Neural progenitor cell (in vitro differentiated cells): ENCODE results near the gene HPSE2. TPM values are rescaled to one million over a fixed set of nuclear protein-coding genes. Genes with fewer than 3 reads are reported as not detected.

Source experiments
- DNase-seq: peaks from one replicate; pipeline ENCODE4 v3.0.0-alpha.2; 2016; ENCODE audit warnings: low spot score
- H2AFZ ChIP-seq: fragments of 200-600 bp; sonication (generic); replicated peaks from 2 replicates; pipeline ENCODE4 v1.6.1; 2016; ENCODE audit warnings: antibody characterized with exemption
- H3F3A ChIP-seq: fragments of 200-600 bp; sonication (generic); 2 replicates; pipeline ENCODE4 v1.6.1; 2016; ENCODE audit warnings: antibody characterized with exemption, low read depth
- H3K27ac ChIP-seq: fragments of 200-600 bp; sonication (generic); 2 replicates; pipeline ENCODE4 v1.5.1; 2016; ENCODE audit warnings: mild to moderate bottlenecking
- H3K27me3 ChIP-seq: fragments of 200-600 bp; sonication (generic); 2 replicates; pipeline ENCODE4 v1.6.1; 2016; ENCODE audit warnings: mild to moderate bottlenecking, moderate library complexity
- H3K36me3 ChIP-seq: fragments of 200-600 bp; sonication (generic); 2 replicates; pipeline ENCODE4 v1.5.1; 2016
- H3K4me1 ChIP-seq: fragments of 200-600 bp; sonication (generic); 2 replicates; pipeline ENCODE4 v1.6.1; 2016; ENCODE audit warnings: mixed run types
- H3K4me2 ChIP-seq: fragments of 200-600 bp; sonication (generic); 2 replicates; pipeline ENCODE4 v1.6.1; 2016
- H3K4me3 ChIP-seq: fragments of 200-600 bp; sonication (generic); 2 replicates; pipeline ENCODE4 v1.5.1; 2016
- H3K79me2 ChIP-seq: fragments of 200-600 bp; sonication (generic); 2 replicates; pipeline ENCODE4 v1.6.1; 2016; ENCODE audit warnings: low read depth
- H3K9ac ChIP-seq: fragments of 200-600 bp; sonication (generic); 2 replicates; pipeline ENCODE4 v1.6.1; 2016
- H3K9me3 ChIP-seq: fragments of 200-600 bp; sonication (generic); 2 replicates; pipeline ENCODE4 v1.5.1; 2016; ENCODE audit warnings: low read depth
- H4K20me1 ChIP-seq: fragments of 200-600 bp; sonication (generic); 2 replicates; pipeline ENCODE4 v1.6.1; 2016; ENCODE audit warnings: low read depth
- H3K27ac Mint-ChIP-seq: 3 replicates; pipeline ENCODE4 v1.8.0; 2021; ENCODE audit warnings: mixed read lengths
- H3K27me3 Mint-ChIP-seq: 2 replicates; pipeline ENCODE4 v1.8.0; 2022; ENCODE audit warnings: low read depth, mild to moderate bottlenecking, inconsistent platforms, moderate library complexity, mixed read lengths; ENCODE audit not compliant: insufficient read depth
- H3K36me3 Mint-ChIP-seq: 3 replicates; pipeline ENCODE4 v1.8.0; 2021; ENCODE audit warnings: mixed read lengths
- H3K4me1 Mint-ChIP-seq: 3 replicates; pipeline ENCODE4 v1.8.0; 2021; ENCODE audit warnings: mixed read lengths
- H3K4me3 Mint-ChIP-seq: 3 replicates; pipeline ENCODE4 v1.8.0; 2021; ENCODE audit warnings: mild to moderate bottlenecking, moderate library complexity, mixed read lengths
- H3K9me3 Mint-ChIP-seq: 3 replicates; pipeline ENCODE4 v1.8.0; 2020; ENCODE audit warnings: mixed read lengths
- EZH2 ChIP-seq: fragments of 200-600 bp; sonication (generic); IDR thresholded peaks from 2 replicates; pipeline ENCODE4 v1.6.1; 2017; ENCODE audit warnings: antibody characterized with exemption, mild to moderate bottlenecking, moderate library complexity
- EZH2phosphoT487 ChIP-seq: fragments of 200-600 bp; sonication (generic); IDR thresholded peaks from 2 replicates; pipeline ENCODE4 v1.6.1; 2017; ENCODE audit warnings: antibody characterized with exemption
- total RNA-seq: library from RNA; depleted of rRNA; stranded (reverse); fragments of >200 nt; gene quantifications from 2 replicates; pipeline ENCODE4 v1.2.3, GENCODE V29; 2015; ENCODE audit warnings: low replicate concordance
- TF ChIP-seq, protein P1 (sequence below): fragments of 200-600 bp; sonication (generic); IDR thresholded peaks from 2 replicates; pipeline ENCODE4 v1.5.1; 2017; ENCODE audit warnings: antibody characterized with exemption, mild to moderate bottlenecking

The HPSE2 gene
- total RNA-seq, 1 donor from 2014 or later: 3.4 TPM

DNA sequence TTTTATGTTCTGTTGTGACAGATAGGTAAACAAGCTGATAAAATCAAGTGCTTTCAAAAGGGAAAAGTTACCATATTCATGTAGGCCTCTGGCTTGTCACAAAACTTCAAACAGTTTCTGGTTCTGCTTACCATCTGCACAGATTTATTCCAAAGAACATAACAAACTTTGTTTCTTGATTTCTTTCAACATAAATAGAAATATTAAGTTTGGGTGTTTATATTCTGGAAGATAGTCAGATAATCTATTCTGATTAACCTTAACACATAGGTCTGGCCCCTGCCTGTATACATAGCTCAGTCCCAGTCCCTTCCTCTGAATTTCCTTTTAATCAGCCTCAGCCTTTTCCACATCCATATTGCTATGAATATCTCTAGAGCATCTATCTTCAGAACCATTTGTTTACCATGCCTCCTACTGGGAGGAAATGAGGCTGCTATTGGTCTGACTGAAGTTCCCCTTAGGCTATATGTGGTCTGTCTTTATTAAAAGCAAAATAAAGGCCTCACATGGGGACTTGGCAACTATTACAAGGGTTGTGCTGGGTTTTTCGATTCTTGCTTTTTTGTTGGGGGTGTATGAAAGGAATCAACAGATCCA, 319.0 kb downstream of the HPSE2 start:
- Histone ChIP-seq H4K20me1 (no peaks in the 10 kb centered on the region), H3F3A (no peaks in the 10 kb centered on the region), H3K4me2 (no peak overlapping the region), H3K4me3 (no peak overlapping the region), H3K27me3 (no peaks in the 10 kb centered on the region), H3K79me2 (no peaks in the 10 kb centered on the region), H3K9ac (no peak overlapping the region), H3K27ac (no peak overlapping the region), H3K9me3 (no peaks in the 10 kb centered on the region), H2AFZ (no peak overlapping the region), H3K4me1 (peaks cover 6% of the 10 kb centered on the region), H3K36me3 (no peaks in the 10 kb centered on the region)
- no peak for TF ChIP-seq EZH2phosphoT487
- no peak for TF ChIP-seq EZH2
- TF ChIP-seq, protein P1, sequence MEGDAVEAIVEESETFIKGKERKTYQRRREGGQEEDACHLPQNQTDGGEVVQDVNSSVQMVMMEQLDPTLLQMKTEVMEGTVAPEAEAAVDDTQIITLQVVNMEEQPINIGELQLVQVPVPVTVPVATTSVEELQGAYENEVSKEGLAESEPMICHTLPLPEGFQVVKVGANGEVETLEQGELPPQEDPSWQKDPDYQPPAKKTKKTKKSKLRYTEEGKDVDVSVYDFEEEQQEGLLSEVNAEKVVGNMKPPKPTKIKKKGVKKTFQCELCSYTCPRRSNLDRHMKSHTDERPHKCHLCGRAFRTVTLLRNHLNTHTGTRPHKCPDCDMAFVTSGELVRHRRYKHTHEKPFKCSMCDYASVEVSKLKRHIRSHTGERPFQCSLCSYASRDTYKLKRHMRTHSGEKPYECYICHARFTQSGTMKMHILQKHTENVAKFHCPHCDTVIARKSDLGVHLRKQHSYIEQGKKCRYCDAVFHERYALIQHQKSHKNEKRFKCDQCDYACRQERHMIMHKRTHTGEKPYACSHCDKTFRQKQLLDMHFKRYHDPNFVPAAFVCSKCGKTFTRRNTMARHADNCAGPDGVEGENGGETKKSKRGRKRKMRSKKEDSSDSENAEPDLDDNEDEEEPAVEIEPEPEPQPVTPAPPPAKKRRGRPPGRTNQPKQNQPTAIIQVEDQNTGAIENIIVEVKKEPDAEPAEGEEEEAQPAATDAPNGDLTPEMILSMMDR: no peak
- H3K9me3 Mint-ChIP-seq: no peaks in the 10 kb centered on the region
- H3K4me3 Mint-ChIP-seq: no peak overlapping the region
- DNase-seq: no peak
- H3K4me1 Mint-ChIP-seq: peaks cover 2% of the 10 kb centered on the region
- no peaks in the 10 kb centered on the region for H3K27me3 Mint-ChIP-seq
- H3K36me3 Mint-ChIP-seq: no peaks in the 10 kb centered on the region
- no peak overlapping the region for H3K27ac Mint-ChIP-seq

DNA sequence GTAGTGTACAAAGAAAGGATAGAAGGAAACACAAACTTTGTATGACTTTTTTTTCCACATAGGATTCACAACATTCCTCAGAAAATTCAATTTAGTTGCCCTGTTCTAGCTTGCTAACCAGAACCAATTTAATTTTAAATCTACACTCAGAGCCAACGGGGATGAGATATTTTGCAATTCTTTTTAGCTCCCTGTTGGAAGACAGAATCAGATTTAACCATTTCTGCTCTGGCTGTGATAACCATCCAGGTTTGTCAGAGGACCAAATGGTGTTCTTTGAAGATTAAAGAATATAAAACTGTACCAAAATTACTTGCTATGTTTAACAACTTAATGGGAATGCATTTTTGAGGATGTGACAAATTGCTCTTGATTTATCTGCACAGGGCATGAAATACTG, 319.7 kb downstream of the HPSE2 start:
- H3K9ac ChIP-seq: no peak overlapping the region
- no peaks in the 10 kb centered on the region for H3K4me1 ChIP-seq
- no peak overlapping the region for H3K4me3 ChIP-seq
- no peak overlapping the region for H2AFZ ChIP-seq
- no peak overlapping the region for H3K4me2 ChIP-seq
- no peaks in the 10 kb centered on the region for H3K9me3 Mint-ChIP-seq
- no peak overlapping the region for H3K4me3 Mint-ChIP-seq
- no peaks in the 10 kb centered on the region for H3K9me3 ChIP-seq
- no peak overlapping the region for H3K27ac ChIP-seq
- no peak for DNase-seq
- H3K4me1 Mint-ChIP-seq: no peaks in the 10 kb centered on the region
- H3K79me2 ChIP-seq: no peaks in the 10 kb centered on the region
- no peaks in the 10 kb centered on the region for H4K20me1 ChIP-seq
- no peaks in the 10 kb centered on the region for H3F3A ChIP-seq
- no peak for TF ChIP-seq EZH2phosphoT487
- TF ChIP-seq, protein P1: no peak
- no peak for TF ChIP-seq EZH2
- no peaks in the 10 kb centered on the region for H3K27me3 ChIP-seq
- no peaks in the 10 kb centered on the region for H3K27me3 Mint-ChIP-seq
- no peak overlapping the region for H3K27ac Mint-ChIP-seq
- H3K36me3 ChIP-seq: no peaks in the 10 kb centered on the region
- no peaks in the 10 kb centered on the region for H3K36me3 Mint-ChIP-seq

DNA sequence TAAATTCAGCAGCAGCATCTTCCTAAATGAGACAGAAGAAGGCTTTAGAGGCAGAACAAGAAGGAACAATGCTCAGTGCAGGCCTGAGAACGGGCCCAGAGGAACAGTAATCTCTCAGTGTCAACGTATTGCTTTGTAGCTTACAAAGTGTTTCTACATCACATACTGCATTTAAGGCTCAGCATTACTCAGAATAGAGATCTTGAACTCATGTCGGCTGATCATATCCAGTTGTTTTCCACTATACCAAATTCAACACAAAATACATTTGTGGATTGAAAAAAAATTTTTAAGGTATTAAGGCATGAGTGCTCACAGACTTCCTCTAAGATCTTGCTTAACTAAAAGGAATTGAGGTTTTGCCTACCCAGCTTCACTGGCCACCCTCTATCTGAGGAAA, 325.1 kb downstream of the HPSE2 start:
- no peak overlapping the region for H2AFZ ChIP-seq
- no peaks in the 10 kb centered on the region for H3K79me2 ChIP-seq
- TF ChIP-seq, protein P1: no peak
- no peak for TF ChIP-seq EZH2phosphoT487
- Mint-ChIP-seq H3K4me3 (no peak overlapping the region), H3K9me3 (no peaks in the 10 kb centered on the region), H3K36me3 (no peaks in the 10 kb centered on the region), H3K4me1 (no peaks in the 10 kb centered on the region), H3K27me3 (no peaks in the 10 kb centered on the region), H3K27ac (no peak overlapping the region)
- H3K4me2 ChIP-seq: no peak overlapping the region
- H3K9me3 ChIP-seq: no peaks in the 10 kb centered on the region
- H3K4me1 ChIP-seq: no peaks in the 10 kb centered on the region
- H4K20me1 ChIP-seq: no peaks in the 10 kb centered on the region
- H3K36me3 ChIP-seq: no peaks in the 10 kb centered on the region
- no peak overlapping the region for H3K27ac ChIP-seq
- no peak for DNase-seq
- H3K9ac ChIP-seq: no peak overlapping the region
- no peak overlapping the region for H3K4me3 ChIP-seq
- H3F3A ChIP-seq: no peaks in the 10 kb centered on the region
- no peaks in the 10 kb centered on the region for H3K27me3 ChIP-seq
